Mesenchymal stem cell (in vitro differentiated cells and primary cell): ENCODE data around the gene FOLR1.
"Not testable (repeated sequence)": the region's sequence is repeated elsewhere in the genome, so short reads cannot be mapped to it uniquely, and the experiment has no call there.

Source experiments
- DNase-seq: peaks from one replicate; pipeline ENCODE4 v3.0.0-alpha.2; 2013
- H2AFZ ChIP-seq: one replicate; pipeline ENCODE4 v1.6.1; 2013; ENCODE audit warnings: low read depth, mild to moderate bottlenecking, control low read depth, inconsistent platforms, low read length, moderate library complexity
- H2AK5ac ChIP-seq: 2 replicates; pipeline ENCODE4 v1.6.1; 2013; ENCODE audit warnings: low read length, moderate library complexity, mild to moderate bottlenecking, inconsistent platforms; ENCODE audit not compliant: severe bottlenecking
- H2BK120ac ChIP-seq: one replicate; pipeline ENCODE4 v1.6.1; 2013; ENCODE audit warnings: low read depth, mild to moderate bottlenecking, inconsistent platforms, low read length, moderate library complexity
- H2BK12ac ChIP-seq, 2 experiments: one replicate each; pipeline ENCODE4 v1.6.1; 2013; ENCODE audit warnings: inconsistent platforms in 2 of 2, low read length in 2 of 2, mild to moderate bottlenecking in 2 of 2, moderate library complexity in 2 of 2, control low read depth in 1 of 2
- H2BK15ac ChIP-seq: one replicate; pipeline ENCODE4 v1.6.1; 2013; ENCODE audit warnings: mild to moderate bottlenecking, low read depth, inconsistent platforms; ENCODE audit not compliant: poor library complexity, severe bottlenecking
- H2BK5ac ChIP-seq: 2 replicates; pipeline ENCODE4 v1.6.1; 2013; ENCODE audit warnings: low read depth, mild to moderate bottlenecking, low read length, control low read depth, inconsistent platforms; ENCODE audit not compliant: poor library complexity, severe bottlenecking
- H3K14ac ChIP-seq, 2 experiments: one replicate each; pipeline ENCODE4 v1.6.1; 2013; ENCODE audit warnings: inconsistent platforms in 2 of 2, low read length in 2 of 2, control low read depth in 1 of 2, mild to moderate bottlenecking in 1 of 2, moderate library complexity in 1 of 2
- H3K18ac ChIP-seq, 2 experiments: one replicate each; pipeline ENCODE4 v1.6.1; 2013; ENCODE audit warnings: inconsistent platforms in 2 of 2, low read length in 2 of 2, control low read depth in 1 of 2, low read depth in 1 of 2, mild to moderate bottlenecking in 1 of 2
- H3K23ac ChIP-seq, 2 experiments: one replicate each; pipeline ENCODE4 v1.6.1; 2013; ENCODE audit warnings: inconsistent platforms in 2 of 2, low read length in 2 of 2, mild to moderate bottlenecking in 2 of 2, moderate library complexity in 2 of 2, control low read depth in 1 of 2
- H3K27ac ChIP-seq: 2 replicates; pipeline ENCODE4 v1.5.1; 2013; ENCODE audit warnings: mild to moderate bottlenecking, moderate library complexity, low read length, control low read depth, inconsistent platforms; ENCODE audit not compliant: poor library complexity, severe bottlenecking
- H3K27me3 ChIP-seq, 2 experiments: 2 replicates each; pipeline versions ENCODE4 v1.6.1 to v1.7.0; 2013; ENCODE audit warnings: low read length in 2 of 2, mild to moderate bottlenecking in 2 of 2, moderate library complexity in 2 of 2, control low read depth in 1 of 2, inconsistent platforms in 1 of 2; ENCODE audit not compliant: control insufficient read depth in 1 of 2, insufficient read depth in 1 of 2
- H3K36me3 ChIP-seq, 2 experiments: 2 replicates each; pipeline versions ENCODE4 v1.6.1 to v1.7.0; 2013; ENCODE audit warnings: low read length in 2 of 2, control low read depth in 1 of 2, inconsistent platforms in 1 of 2, low read depth in 1 of 2, mild to moderate bottlenecking in 1 of 2; ENCODE audit not compliant: insufficient read depth in 2 of 2, control insufficient read depth in 1 of 2
- H3K4ac ChIP-seq, 2 experiments: one replicate each; pipeline ENCODE4 v1.6.1; 2013; ENCODE audit warnings: inconsistent platforms in 2 of 2, low read length in 2 of 2, mild to moderate bottlenecking in 2 of 2, moderate library complexity in 2 of 2, control low read depth in 1 of 2, low read depth in 1 of 2
- H3K4me1 ChIP-seq: 2 replicates; pipeline ENCODE4 v1.6.1; 2013; ENCODE audit warnings: low read depth, low read length, control low read depth; ENCODE audit not compliant: control insufficient read depth, insufficient read depth
- H3K4me2 ChIP-seq: 2 replicates; pipeline ENCODE4 v1.6.1; 2013; ENCODE audit warnings: low read length, mild to moderate bottlenecking, inconsistent platforms; ENCODE audit not compliant: poor library complexity, severe bottlenecking
- H3K4me3 ChIP-seq, 2 experiments: 2 replicates each; pipeline versions ENCODE4 v1.5.1 to v1.7.0; 2013; ENCODE audit warnings: low read length in 2 of 2, mild to moderate bottlenecking in 2 of 2, control low read depth in 1 of 2, low read depth in 1 of 2; ENCODE audit not compliant: insufficient read depth in 1 of 2
- H3K79me1 ChIP-seq: replicated peaks from 2 replicates; pipeline ENCODE4 v1.6.1; 2013; ENCODE audit warnings: mild to moderate bottlenecking, control low read depth, low read length, inconsistent platforms; ENCODE audit not compliant: poor library complexity, severe bottlenecking
- H3K9ac ChIP-seq: 2 replicates; pipeline ENCODE4 v1.7.0; 2013; ENCODE audit warnings: mild to moderate bottlenecking, low read length, moderate library complexity
- H3K9me3 ChIP-seq: 2 replicates; pipeline ENCODE4 v1.7.0; 2013; ENCODE audit warnings: mild to moderate bottlenecking, low read length; ENCODE audit not compliant: control insufficient read depth
- H4K8ac ChIP-seq: one replicate; pipeline ENCODE4 v1.6.1; 2013; ENCODE audit warnings: inconsistent platforms, mild to moderate bottlenecking, low read length, moderate library complexity
- H4K91ac ChIP-seq: one replicate; pipeline ENCODE4 v1.6.1; 2013; ENCODE audit warnings: mild to moderate bottlenecking, low read length, inconsistent platforms
- WGBS: methylation state at CpG from one replicate; pipeline ENCODE4 v1.1.7; 2013; ENCODE audit warnings: mixed read lengths; 5-methylcytosine and 5-hydroxymethylcytosine counted together

FOLR1 gene

GRCh38 chr11:72190631-72191071 lies 1.3 kb upstream of the FOLR1 start:
- Histone ChIP-seq H3K36me3 (no peaks in the 10 kb centered on the region), H3K14ac (no peak overlapping the region), H2AK5ac (no peak overlapping the region), H3K4ac (no peak overlapping the region), H3K9me3 (no peaks in the 10 kb centered on the region), H3K23ac (no peak overlapping the region), H4K8ac (no peak overlapping the region), H3K18ac (no peak overlapping the region), H3K4me2 (no peak overlapping the region), H4K91ac (no peak overlapping the region), H3K9ac (no peak overlapping the region), H2BK5ac (no peak overlapping the region), H2BK15ac (no peak overlapping the region), H2BK12ac (no peak overlapping the region), H3K4me1 (peaks cover 4% of the 10 kb centered on the region), H3K27ac (no peak overlapping the region), H3K27me3 (peaks cover 6 to 9% of the 10 kb centered on the region in 2 experiments), H2BK120ac (no peak overlapping the region), H3K4me3 (no peak overlapping the region), H2AFZ (no peak overlapping the region), H3K79me1 (no peaks in the 10 kb centered on the region)
- WGBS = 80% methylated on average over 5 of the region's 5 CpGs
- DNase-seq = no peak

GRCh38 chr11:72195518-72196270 lies 3.8 kb downstream of the FOLR1 start:
- H2AK5ac ChIP-seq = no peak overlapping the region
- peaks cover 4% of the 10 kb centered on the region for H3K4me1 ChIP-seq
- H3K18ac ChIP-seq = no peak overlapping the region
- H3K9ac ChIP-seq = no peak overlapping the region
- no peaks in the 10 kb centered on the region for H3K9me3 ChIP-seq
- H3K4ac ChIP-seq = no peak overlapping the region
- no peak overlapping the region for H2BK5ac ChIP-seq
- no peak overlapping the region for H3K14ac ChIP-seq
- no peak overlapping the region for H2BK120ac ChIP-seq
- H2BK15ac ChIP-seq = no peak overlapping the region
- no peak overlapping the region for H2AFZ ChIP-seq
- 88% methylated on average over 11 of the region's 12 CpGs for WGBS
- DNase-seq = no peak
- H3K4me2 ChIP-seq = no peak overlapping the region
- no peak overlapping the region for H4K8ac ChIP-seq
- H2BK12ac ChIP-seq = no peak overlapping the region
- H3K79me1 ChIP-seq = no peaks in the 10 kb centered on the region
- H3K36me3 ChIP-seq = no peaks in the 10 kb centered on the region
- no peak overlapping the region for H3K4me3 ChIP-seq
- H3K23ac ChIP-seq = no peak overlapping the region
- H3K27me3 ChIP-seq = peaks cover 9 to 11% of the 10 kb centered on the region in 2 experiments
- no peak overlapping the region for H4K91ac ChIP-seq
- H3K27ac ChIP-seq = no peak overlapping the region

- 93% methylated on average over 40 of the region's 43 CpGs for whole genome bisulfite sequencing
- not testable (repeated sequence) for DNase-seq
Measured at GRCh38 chr11:72201445-72201844, 9.5 kb downstream of the FOLR1 start.

GRCh38 chr11:72202571-72202970 lies 10.6 kb downstream of the FOLR1 start:
- Histone ChIP-seq H3K9ac (no peak overlapping the region), H3K79me1 (no peaks in the 10 kb centered on the region), H2AK5ac (no peak overlapping the region), H3K36me3 (no peaks in the 10 kb centered on the region), H2BK5ac (no peak overlapping the region), H2BK12ac (no peak overlapping the region), H4K91ac (no peak overlapping the region), H3K9me3 (no peaks in the 10 kb centered on the region), H3K27ac (no peak overlapping the region), H3K18ac (no peak overlapping the region), H3K4me1 (no peaks in the 10 kb centered on the region), H2AFZ (no peak overlapping the region), H4K8ac (no peak overlapping the region), H3K4me2 (no peak overlapping the region), H3K14ac (no peak overlapping the region), H2BK15ac (no peak overlapping the region), H3K23ac (no peak overlapping the region), H3K4me3 (no peak overlapping the region), H2BK120ac (no peak overlapping the region), H3K4ac (no peak overlapping the region), H3K27me3 (peaks cover 0 to 5% of the 10 kb centered on the region in 2 experiments)
- WGBS = 95% methylated on average over 6 of the region's 6 CpGs
- no peak for DNase-seq

More at GRCh38 chr11:72201445-72201844, 9.5 kb downstream of the FOLR1 start:
- not testable (repeated sequence) for H2AFZ ChIP-seq, H2AK5ac ChIP-seq, H3K36me3 ChIP-seq, H3K4ac ChIP-seq, H2BK120ac ChIP-seq, H4K91ac ChIP-seq, H3K18ac ChIP-seq, H3K79me1 ChIP-seq, H3K27ac ChIP-seq, H3K9ac ChIP-seq, H2BK15ac ChIP-seq, H3K4me2 ChIP-seq, H3K27me3 ChIP-seq, H2BK5ac ChIP-seq, H3K23ac ChIP-seq, H3K4me1 ChIP-seq, H3K9me3 ChIP-seq, H3K14ac ChIP-seq, H2BK12ac ChIP-seq, H4K8ac ChIP-seq, H3K4me3 ChIP-seq
